MCF 10A (cell line): ENCODE data around the gene HARS2. TPM values are rescaled to one million over a fixed set of nuclear protein-coding genes. Genes with fewer than 3 reads are reported as not detected.
A peak's percentile ranks its signal among the peaks of the same experiment; 100 is the strongest.
"Not testable (repeated sequence)": the region's sequence is repeated elsewhere in the genome, so short reads cannot be mapped to it uniquely, and the experiment has no call there.

Experiments
- BruUV-seq: library from RNA; stranded (reverse); fragments of 400-500 nt; replicated peaks from 2 replicates; lab custom pipeline; 2021; lab: Mats Ljungman, UMichigan
- CTCF ChIA-PET: fragments of 300-600 bp; sonication (Branson Sonifier 250); formaldehyde crosslinking; extraction: SDS; loops from one replicate; lab custom pipeline; 2021; ENCODE audit warnings: antibody characterized with exemption, inconsistent platforms; lab: Yijun Ruan, JAX
- POLR2A ChIA-PET: fragments of 300-600, 350-650 bp; sonication (Branson Sonifier 250); formaldehyde crosslinking; extraction: SDS; loops from one replicate; lab custom pipeline; 2020; ENCODE audit warnings: antibody characterized with exemption, inconsistent platforms; lab: Yijun Ruan, JAX
- DNase-seq: peaks from one replicate; pipeline ENCODE4 v3.0.0-alpha.2; 2018; ENCODE audit not compliant: unreplicated experiment
- H3K27ac Mint-ChIP-seq: one replicate; pipeline ENCODE4 v1.8.0; 2022; ENCODE audit warnings: mild to moderate bottlenecking, low read depth, mixed read lengths; ENCODE audit not compliant: unreplicated experiment
- H3K27me3 Mint-ChIP-seq: one replicate; pipeline ENCODE4 v1.8.0; 2022; ENCODE audit warnings: mixed read lengths; ENCODE audit not compliant: insufficient read depth, unreplicated experiment
- H3K36me3 Mint-ChIP-seq: one replicate; pipeline ENCODE4 v1.8.0; 2022; ENCODE audit warnings: mild to moderate bottlenecking, moderate library complexity, mixed read lengths; ENCODE audit not compliant: insufficient read depth, unreplicated experiment
- H3K4me1 Mint-ChIP-seq: one replicate; pipeline ENCODE4 v1.8.0; 2022; ENCODE audit warnings: mixed read lengths; ENCODE audit not compliant: insufficient read depth, unreplicated experiment
- H3K4me3 Mint-ChIP-seq: one replicate; pipeline ENCODE4 v1.8.0; 2022; ENCODE audit warnings: mild to moderate bottlenecking, moderate library complexity, mixed read lengths; ENCODE audit not compliant: unreplicated experiment
- H3K9me3 Mint-ChIP-seq: one replicate; pipeline ENCODE4 v1.8.0; 2022; ENCODE audit warnings: mixed read lengths; ENCODE audit not compliant: unreplicated experiment
- CTCF ChIP-seq: fragments of 200-600 bp; IDR thresholded peaks from one replicate; pipeline ENCODE4 v1.8.0; 2022; ENCODE audit warnings: antibody characterized with exemption, mild to moderate bottlenecking; ENCODE audit not compliant: unreplicated experiment
- intact Hi-C: fragments of 100-400 bp; cut with micrococcal nuclease; formaldehyde crosslinking; loops from 2 replicates; pipeline ENCODE4 v1.14.1; 2022
- total RNA-seq: library from RNA; stranded (reverse); gene quantifications from 2 replicates; pipeline ENCODE4 v1.2.3, GENCODE V29; 2022

Gene HARS2
- total RNA-seq, 1 experiment from 2014 or later = 48.5 TPM

DNA sequence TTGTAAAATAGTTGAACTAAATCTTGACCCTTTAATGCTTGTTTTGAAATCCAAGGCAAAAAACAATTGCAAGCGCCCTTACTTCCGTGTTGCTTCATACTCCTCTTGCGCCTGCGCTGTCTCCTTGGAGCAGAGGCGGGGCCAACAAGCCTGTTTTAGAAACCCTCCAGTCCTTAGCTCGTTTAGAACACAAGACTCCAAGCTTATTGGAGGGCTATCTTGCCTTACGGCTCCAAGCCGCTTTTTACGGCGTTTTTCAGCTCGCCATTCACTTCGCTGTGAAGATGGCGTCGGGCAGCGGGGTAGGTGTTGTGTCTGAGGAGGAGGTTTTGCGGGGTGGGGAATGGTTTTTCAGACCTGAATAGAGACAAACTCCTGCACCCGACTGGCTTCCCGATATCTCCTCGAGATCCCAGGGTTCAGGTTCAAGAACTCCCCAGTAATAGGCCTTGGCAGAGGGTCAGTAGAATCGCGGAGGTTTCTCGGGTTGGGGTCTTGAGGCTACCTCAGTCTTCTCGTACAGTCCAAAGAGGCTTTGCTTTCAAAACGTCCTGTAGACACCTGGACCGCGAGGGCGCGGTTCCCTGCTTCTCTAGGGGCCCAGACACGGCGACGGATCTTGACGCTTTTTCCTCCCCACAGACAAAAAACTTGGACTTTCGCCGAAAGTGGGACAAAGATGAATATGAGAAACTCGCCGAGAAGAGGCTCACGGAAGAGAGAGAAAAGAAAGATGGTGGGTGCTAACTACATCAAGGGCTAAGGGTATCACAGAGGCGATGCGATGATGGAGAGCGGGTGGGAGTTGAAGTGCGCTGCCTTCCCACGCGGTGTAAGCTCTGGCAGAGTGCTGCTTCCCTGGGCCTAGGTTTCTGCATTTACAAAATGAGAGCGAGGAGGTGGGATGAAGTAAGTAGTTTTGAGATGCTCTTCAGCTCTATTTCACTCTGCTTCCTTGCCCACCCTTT lies 9.2 kb downstream of the HARS2 start, which contains the start of gene ZMAT2:
Gene ZMAT2, plus strand, starts transcription at position 271 of the 968 bp plus-strand sequence. Its CDS starts 14 bp downstream, at position 285.
- peaks cover 13% of the 10 kb centered on the region for H3K4me1 Mint-ChIP-seq
- peak within 1 kb of the TSS; percentile 98 for H3K27ac Mint-ChIP-seq
- peak within 1 kb of the TSS; percentile 87 for H3K4me3 Mint-ChIP-seq
- TF ChIP-seq CTCF = no peak
- ChIA-PET POLR2A (interaction anchor here (0.6 to 5.0 kb wide), 30 partner anchors 10 to 936 kb away, joined by 3 to 115 read pairs (median 4); partner anchors contain the start of genes ANKHD1, APBB3, CD14 and EIF4EBP3), CTCF (interaction anchor here (0.6 to 1.2 kb wide), 7 partner anchors 10 to 866 kb away, joined by 3 to 4 read pairs (median 3); partner anchors contain the start of gene PCDHA4)
- no peaks in the 10 kb centered on the region for H3K27me3 Mint-ChIP-seq
- intact Hi-C loops = no loop called here
- H3K9me3 Mint-ChIP-seq = no peaks in the 10 kb centered on the region
- DNase-seq = peak; percentile 100
- TSS peak; percentile 43 for BruUV-seq
- peaks cover 74% of the 10 kb centered on the region for H3K36me3 Mint-ChIP-seq

GRCh38 chr5:140707812-140708211 lies 16.6 kb downstream of the HARS2 start:
- CTCF ChIA-PET = no interaction called here
- POLR2A ChIA-PET = interaction anchor here (1.3 to 5.1 kb wide), 3 partner anchors 13 to 78 kb away, joined by 3 to 72 read pairs (median 10); partner anchors contain the start of genes HARS1 and HARS2
- peaks cover 58% of the 10 kb centered on the region for H3K36me3 Mint-ChIP-seq
- H3K27ac Mint-ChIP-seq = no peak overlapping the region
- no peak for TF ChIP-seq CTCF
- H3K9me3 Mint-ChIP-seq = no peaks in the 10 kb centered on the region
- no peak for DNase-seq
- no peaks in the 10 kb centered on the region for H3K27me3 Mint-ChIP-seq
- BruUV-seq = no TSS peak
- H3K4me3 Mint-ChIP-seq = no peak overlapping the region
- intact Hi-C loops = no loop called here
- peaks cover 11% of the 10 kb centered on the region for H3K4me1 Mint-ChIP-seq

GRCh38 chr5:140708787-140709186 lies 17.5 kb downstream of the HARS2 start:
- Mint-ChIP-seq H3K36me3 (peaks cover 51% of the 10 kb centered on the region), H3K4me1 (peaks cover 11% of the 10 kb centered on the region)
- DNase-seq, BruUV-seq, intact Hi-C loops, H3K27ac Mint-ChIP-seq, H3K4me3 Mint-ChIP-seq, H3K27me3 Mint-ChIP-seq, H3K9me3 Mint-ChIP-seq: not testable (repeated sequence)
- ChIA-PET POLR2A (interaction anchor here (0.7 to 5.1 kb wide), 5 partner anchors 7 to 44 kb away, joined by 3 to 95 read pairs (median 10); partner anchors contain the start of genes HARS1, HARS2, WDR55 and ZMAT2), CTCF (interaction anchor here (0.6 kb wide), 3 partner anchors 187 to 610 kb away, joined by 3 to 4 read pairs (median 4); no protein-coding TSS in a partner anchor)

DNA sequence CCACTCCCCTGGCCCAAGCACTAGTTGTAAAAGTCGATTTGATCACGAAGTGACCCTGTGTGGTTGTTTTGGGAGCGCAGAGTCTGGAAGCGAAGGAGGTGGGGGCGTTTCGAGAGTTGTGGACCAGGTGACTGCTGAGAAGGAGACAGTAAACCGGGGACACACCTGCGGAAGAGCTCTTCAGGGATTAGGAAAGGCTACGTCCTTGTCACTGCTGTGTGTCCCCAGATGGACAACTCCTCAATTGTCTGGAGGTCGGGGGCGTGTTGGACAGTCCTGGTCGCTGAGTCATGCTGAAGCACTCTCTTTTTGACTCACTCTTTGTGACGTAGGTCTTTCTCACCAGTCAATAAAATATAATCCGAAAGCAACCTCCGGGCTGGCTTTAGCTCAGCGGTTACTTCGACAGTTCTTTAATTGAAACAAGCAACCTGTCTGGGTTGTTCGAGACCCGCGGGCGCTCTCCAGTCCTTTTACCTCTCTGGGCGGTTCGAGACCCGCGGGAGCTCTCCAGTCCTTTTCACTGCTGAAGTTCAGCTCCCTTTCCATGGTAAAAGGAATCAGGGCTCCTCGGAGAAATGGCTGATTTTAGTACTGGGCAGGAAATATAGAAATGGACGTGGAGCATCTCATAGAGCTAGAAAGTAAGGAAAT lies 19.8 kb downstream of the HARS2 start:
- ChIA-PET POLR2A (interaction anchor here (0.7 to 5.1 kb wide), 26 partner anchors 9 to 926 kb away, joined by 3 to 95 read pairs (median 4); partner anchors contain the start of genes ANKHD1, EIF4EBP3, HARS1 and HARS2), CTCF (interaction anchor here (0.7 to 1.8 kb wide), 12 partner anchors 9 to 882 kb away, joined by 3 to 11 read pairs (median 4); no protein-coding TSS in a partner anchor)
- peak; percentile 99 for DNase-seq
- H3K9me3 Mint-ChIP-seq = no peaks in the 10 kb centered on the region
- H3K27ac Mint-ChIP-seq = peak overlapping the region; percentile 94
- no TSS peak for BruUV-seq
- no peaks in the 10 kb centered on the region for H3K27me3 Mint-ChIP-seq
- intact Hi-C loops = loop anchor here (1.0 to 10.0 kb wide), 4 partner anchors 8 to 264 kb away; partner anchors contain the start of genes HARS1, HARS2, IK and NDUFA2
- no peak for TF ChIP-seq CTCF
- H3K4me1 Mint-ChIP-seq = peaks cover 5% of the 10 kb centered on the region
- peak overlapping the region; percentile 88 for H3K4me3 Mint-ChIP-seq
- H3K36me3 Mint-ChIP-seq = peaks cover 32% of the 10 kb centered on the region
